Mucosa of rectum (tissue), 2 donors: ENCODE results near the gene NPHP4.

Experiments used
- H3K27ac ChIP-seq, 2 donors: one replicate each; pipeline ENCODE4 v1.7.0; 2013; ENCODE audit warnings: inconsistent platforms in 2 of 2, low read depth in 2 of 2, low read length in 2 of 2
- H3K27me3 ChIP-seq, 2 donors: one replicate each; pipeline ENCODE4 v1.7.0; 2013; ENCODE audit warnings: low read length in 2 of 2; ENCODE audit not compliant: control insufficient read depth in 2 of 2, insufficient read depth in 2 of 2
- H3K36me3 ChIP-seq, 2 donors: one replicate each; pipeline ENCODE4 v1.7.0; 2013; ENCODE audit warnings: low read length in 2 of 2; ENCODE audit not compliant: control insufficient read depth in 2 of 2, insufficient read depth in 2 of 2
- H3K4me1 ChIP-seq, 2 donors: one replicate each; pipeline ENCODE4 v1.7.0; 2013; ENCODE audit warnings: low read length in 2 of 2, mild to moderate bottlenecking in 1 of 2; ENCODE audit not compliant: control insufficient read depth in 2 of 2, insufficient read depth in 2 of 2
- H3K4me3 ChIP-seq, 2 donors: one replicate each; pipeline ENCODE4 v1.7.0; 2013; ENCODE audit warnings: low read length in 2 of 2
- H3K9ac ChIP-seq, 2 donors: one replicate each; pipeline ENCODE4 v1.7.0; 2013; ENCODE audit warnings: low read length in 2 of 2, low read depth in 1 of 2, mild to moderate bottlenecking in 1 of 2
- H3K9me3 ChIP-seq, 2 donors: one replicate each; pipeline ENCODE4 v1.7.0; 2013; ENCODE audit warnings: low read length in 2 of 2; ENCODE audit not compliant: control insufficient read depth in 2 of 2
- donor health status: healthy.
- donor health status: Normal muscosa, but diverticular disease.

Gene NPHP4

DNA sequence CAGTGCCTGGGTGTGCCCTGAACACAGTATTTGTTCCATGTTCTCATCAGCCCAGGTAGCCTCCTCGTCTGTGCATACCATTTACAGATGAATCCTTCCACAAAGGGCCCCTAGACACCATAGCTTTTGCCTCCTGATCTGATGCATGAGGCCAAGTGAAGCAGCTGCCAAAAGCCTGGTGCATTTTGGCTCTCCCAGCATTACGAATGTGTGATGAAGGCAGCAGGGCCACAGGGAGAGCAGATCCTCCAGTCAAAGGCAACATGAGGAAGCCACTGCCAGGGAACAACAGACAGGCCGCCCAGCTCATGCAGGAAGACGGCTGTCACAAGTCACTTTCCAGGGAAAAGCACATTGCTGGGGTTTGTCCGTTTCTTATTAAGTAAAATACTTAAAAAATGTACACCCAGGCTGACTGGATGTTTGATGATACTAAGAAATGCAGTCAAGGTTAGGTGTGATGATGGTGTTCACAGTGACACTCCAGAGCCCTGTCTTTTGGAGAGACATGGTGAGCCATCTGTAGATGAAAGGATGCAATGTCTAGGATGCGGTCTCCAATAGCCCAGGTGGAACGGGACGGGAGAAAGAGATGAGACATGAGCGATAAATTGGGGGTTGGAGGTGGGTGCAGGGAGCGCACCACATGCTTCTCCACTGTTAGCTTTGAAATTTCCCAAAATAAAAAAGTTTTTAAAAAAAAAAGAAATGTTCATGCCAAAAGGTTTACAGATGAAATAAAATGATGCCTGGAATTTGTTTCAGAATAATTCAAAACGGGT lies 48.7 kb downstream of the NPHP4 start:
- H3K4me3 ChIP-seq = no peak overlapping the region
- no peak overlapping the region for H3K27ac ChIP-seq
- H3K27me3 ChIP-seq = no peaks in the 10 kb centered on the region
- no peaks in the 10 kb centered on the region for H3K9me3 ChIP-seq
- no peak overlapping the region for H3K9ac ChIP-seq
- H3K36me3 ChIP-seq = peaks cover 4 to 13% of the 10 kb centered on the region in 2 donors
- H3K4me1 ChIP-seq = no peaks in the 10 kb centered on the region

GRCh38 chr1:5941671-5942070 lies 50.6 kb downstream of the NPHP4 start:
- no peak overlapping the region for H3K4me3 ChIP-seq
- peaks cover 3 to 10% of the 10 kb centered on the region in 2 donors for H3K36me3 ChIP-seq
- H3K9ac ChIP-seq = no peak overlapping the region
- H3K27me3 ChIP-seq = no peaks in the 10 kb centered on the region
- no peak overlapping the region for H3K27ac ChIP-seq
- H3K4me1 ChIP-seq = no peaks in the 10 kb centered on the region
- no peaks in the 10 kb centered on the region for H3K9me3 ChIP-seq

DNA sequence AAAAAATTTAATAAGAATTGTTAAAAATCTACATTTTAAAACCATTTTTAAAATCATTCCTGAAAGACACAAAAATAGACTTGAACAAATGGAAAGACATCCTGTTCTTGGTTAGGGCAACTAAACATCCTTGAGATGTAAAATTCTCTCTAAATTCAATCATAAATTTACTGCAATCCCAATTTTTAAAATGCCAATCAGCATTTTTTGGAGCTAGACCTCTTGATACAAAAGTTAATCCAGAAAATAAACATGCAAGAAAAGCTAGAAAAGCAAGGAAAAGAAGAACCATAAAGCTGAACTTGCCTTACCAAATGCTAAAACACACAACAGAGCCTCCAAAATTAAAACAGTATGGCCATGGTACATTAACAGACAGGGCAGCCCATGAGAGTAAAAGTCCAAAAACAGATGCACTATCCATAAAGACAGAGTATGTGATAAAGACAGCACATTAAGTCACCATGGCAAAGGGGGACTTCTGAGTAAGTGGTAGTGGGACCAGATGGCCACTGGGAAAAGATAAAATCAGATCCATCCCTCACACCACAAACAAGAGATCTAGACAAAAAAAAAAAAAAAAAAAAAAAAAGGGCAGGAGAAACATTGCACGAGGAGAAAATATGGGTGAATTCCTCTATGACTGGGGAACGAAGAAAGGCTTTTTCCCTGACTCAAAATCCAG lies 51.4 kb downstream of the NPHP4 start:
- Histone ChIP-seq H3K4me1 (no peaks in the 10 kb centered on the region), H3K9me3 (no peaks in the 10 kb centered on the region), H3K27ac (no peak overlapping the region), H3K36me3 (peaks cover 0 to 7% of the 10 kb centered on the region in 2 donors), H3K4me3 (no peak overlapping the region), H3K27me3 (no peaks in the 10 kb centered on the region), H3K9ac (no peak overlapping the region)

DNA sequence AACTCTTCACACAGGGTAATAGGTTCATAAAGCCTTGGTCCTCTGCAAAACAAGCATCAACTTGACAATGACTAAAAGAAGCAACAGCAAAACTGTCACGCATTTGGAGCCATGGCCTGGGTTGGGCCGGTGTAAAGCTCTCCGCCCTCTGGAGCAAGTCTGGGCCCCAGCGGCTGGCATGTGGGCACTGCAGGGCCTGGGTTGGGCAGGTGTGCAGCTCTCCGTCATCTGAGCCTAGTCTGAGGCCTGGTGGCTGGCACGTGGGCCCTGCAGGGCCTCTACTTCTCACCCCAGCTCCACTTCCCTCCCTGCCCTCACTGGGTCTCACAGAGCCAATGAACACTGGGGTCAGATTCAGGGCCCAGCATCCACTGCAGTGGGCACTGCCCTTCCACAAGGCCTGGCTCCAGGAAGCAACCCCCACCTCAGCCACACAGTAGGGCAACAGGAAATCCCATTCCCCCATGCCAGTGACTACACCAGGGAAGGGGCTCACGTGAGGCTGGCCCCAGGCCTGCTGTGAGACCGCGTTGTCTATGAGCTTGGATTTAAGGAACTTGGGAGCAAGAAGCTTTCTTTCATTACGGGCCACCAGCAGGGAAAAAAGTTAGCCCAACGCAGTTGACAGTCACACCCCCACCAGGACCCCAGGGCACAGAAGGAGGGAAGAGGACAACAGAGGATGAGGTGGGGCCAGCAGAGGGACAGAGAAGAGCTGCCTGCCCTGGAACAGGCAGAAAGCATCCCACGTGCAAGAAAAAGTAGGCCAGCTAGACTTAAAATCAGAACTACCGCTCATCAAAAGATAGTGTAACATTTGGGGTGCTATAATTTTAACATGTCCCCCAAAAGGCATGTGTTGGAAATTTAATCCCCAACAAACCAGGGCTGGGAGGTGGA lies 52.7 kb downstream of the NPHP4 start:
- H3K27me3 ChIP-seq = no peaks in the 10 kb centered on the region
- H3K27ac ChIP-seq = no peak overlapping the region
- no peak overlapping the region for H3K9ac ChIP-seq
- H3K9me3 ChIP-seq = no peaks in the 10 kb centered on the region
- H3K4me1 ChIP-seq = no peaks in the 10 kb centered on the region
- no peaks in the 10 kb centered on the region for H3K36me3 ChIP-seq
- no peak overlapping the region for H3K4me3 ChIP-seq

DNA sequence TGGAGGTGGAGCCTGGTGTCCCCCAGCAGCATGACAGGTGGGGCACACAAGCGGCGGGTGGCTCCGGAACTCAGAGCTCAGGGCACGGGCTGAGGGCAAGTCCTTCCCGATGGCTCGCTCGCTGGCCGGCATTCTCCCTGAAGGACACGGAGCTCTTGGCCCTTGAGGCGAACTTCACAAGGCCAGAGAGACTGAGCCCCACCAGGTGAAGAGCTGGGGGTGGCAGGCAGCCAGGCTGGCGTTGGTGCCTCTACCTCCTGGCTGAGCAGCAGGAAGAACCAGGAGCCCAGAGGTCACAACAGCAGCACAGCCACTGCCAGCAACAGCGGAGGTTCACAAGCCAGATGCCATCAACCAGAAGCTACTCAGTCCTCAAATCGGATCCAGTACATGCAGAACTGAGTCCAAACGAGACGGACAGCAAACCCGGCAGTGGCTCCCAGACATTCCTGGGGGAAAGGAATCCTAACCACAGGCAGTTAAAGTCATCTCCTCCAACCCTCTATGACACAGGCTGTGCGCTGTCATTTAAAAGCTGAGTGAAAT lies 54.1 kb downstream of the NPHP4 start:
- no peaks in the 10 kb centered on the region for H3K4me1 ChIP-seq
- no peak overlapping the region for H3K9ac ChIP-seq
- H3K9me3 ChIP-seq = no peaks in the 10 kb centered on the region
- H3K4me3 ChIP-seq = no peak overlapping the region
- H3K36me3 ChIP-seq = no peaks in the 10 kb centered on the region
- no peaks in the 10 kb centered on the region for H3K27me3 ChIP-seq
- no peak overlapping the region for H3K27ac ChIP-seq

- no peaks in the 10 kb centered on the region for H3K9me3 ChIP-seq
- H3K36me3 ChIP-seq = no peaks in the 10 kb centered on the region
- no peak overlapping the region for H3K9ac ChIP-seq
- H3K4me1 ChIP-seq = no peaks in the 10 kb centered on the region
- H3K27ac ChIP-seq = no peak overlapping the region
- H3K27me3 ChIP-seq = no peaks in the 10 kb centered on the region
- H3K4me3 ChIP-seq = no peak overlapping the region
These were observed 54.8 kb downstream of the NPHP4 start for GRCh38 chr1:5937373-5937857.

GRCh38 chr1:5936621-5937372 lies 55.4 kb downstream of the NPHP4 start:
- Histone ChIP-seq H3K4me1 (no peaks in the 10 kb centered on the region), H3K9ac (no peak overlapping the region)

GRCh38 chr1:5936126-5936525 lies 56.1 kb downstream of the NPHP4 start:
- H3K9ac ChIP-seq = no peak overlapping the region
- no peaks in the 10 kb centered on the region for H3K9me3 ChIP-seq

More at GRCh38 chr1:5936621-5937372, 55.4 kb downstream of the NPHP4 start:
- no peak overlapping the region for H3K27ac ChIP-seq
- peaks cover 0 to 3% of the 10 kb centered on the region in 2 donors for H3K36me3 ChIP-seq
- no peaks in the 10 kb centered on the region for H3K9me3 ChIP-seq
- H3K4me3 ChIP-seq = no peak overlapping the region
- H3K27me3 ChIP-seq = no peaks in the 10 kb centered on the region

DNA sequence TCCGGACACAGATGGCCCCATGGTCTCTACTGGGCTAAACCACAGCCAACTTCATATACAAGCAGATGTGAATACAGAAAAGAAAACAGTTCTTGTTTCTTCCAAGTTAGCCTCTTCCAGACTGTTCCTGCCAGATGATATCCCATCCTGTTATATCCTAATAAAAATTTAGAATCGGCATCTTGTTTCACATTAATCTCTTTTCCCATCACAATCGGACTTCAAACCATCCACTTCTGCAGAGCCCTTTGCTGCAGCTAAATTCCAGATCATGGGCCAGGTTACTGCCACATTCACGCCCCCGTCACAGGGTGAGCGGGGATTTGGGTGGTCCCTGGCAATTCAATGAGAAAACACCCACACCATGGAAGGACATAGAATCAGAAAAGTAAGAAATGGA lies 57.2 kb downstream of the NPHP4 start:
- Histone ChIP-seq H3K4me3 (no peak overlapping the region), H3K36me3 (peaks cover 0 to 3% of the 10 kb centered on the region in 2 donors), H3K9me3 (no peaks in the 10 kb centered on the region), H3K27ac (no peak overlapping the region), H3K4me1 (no peaks in the 10 kb centered on the region), H3K27me3 (no peaks in the 10 kb centered on the region), H3K9ac (no peak overlapping the region)

More at GRCh38 chr1:5936126-5936525, 56.1 kb downstream of the NPHP4 start:
- Histone ChIP-seq H3K27me3 (no peaks in the 10 kb centered on the region), H3K36me3 (peaks cover 0 to 3% of the 10 kb centered on the region in 2 donors), H3K4me1 (no peaks in the 10 kb centered on the region), H3K4me3 (no peak overlapping the region), H3K27ac (no peak overlapping the region)
